Measurements from ENCODE around the gene RADX. TPM values are rescaled to one million over a fixed set of nuclear protein-coding genes. Genes with fewer than 3 reads are reported as not detected.

Gene RADX
- total and polyA plus RNA-seq, 2 of the 13 experiments (the other 11 are each of a cell fraction or from before 2014, with no cell fraction given) = 1.1 to 2.7 TPM

DNA sequence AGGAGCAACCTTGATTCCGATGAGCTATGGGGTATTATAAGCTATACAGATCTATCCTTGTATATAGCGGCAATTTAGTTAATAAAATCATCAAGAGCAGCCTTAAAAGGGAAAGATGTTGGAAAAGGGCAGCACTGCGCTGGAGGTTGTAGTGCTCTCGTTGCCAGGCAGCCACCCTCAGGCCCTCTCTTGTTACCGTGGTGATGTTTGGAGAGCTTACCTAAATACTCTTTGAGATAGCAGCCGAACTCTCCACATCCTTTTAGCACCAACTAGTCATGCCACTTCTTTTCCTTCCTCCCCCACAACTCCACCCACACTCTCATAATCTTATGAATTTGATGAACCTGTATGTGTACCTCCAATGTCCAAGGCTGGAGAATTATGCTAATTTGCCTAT is 3.8 kb upstream of the RADX start:
- no peaks in the 10 kb centered on the region for H3K9me3 ChIP-seq (ENCODE audit: low read length)
- no peak for FAIRE-seq

More for the DNA sequence above, 3.8 kb upstream of the RADX start:
- Histone ChIP-seq H3K27ac (ENCODE audit: extremely low read length, insufficient read depth, low read length) (no peak overlapping the region), H4K20me1 (ENCODE audit: insufficient read depth, low read length) (no peaks in the 10 kb centered on the region), H3K4me3 (replicated peaks in 1 of 3; ENCODE audit: insufficient read depth in 1 of 3, low read depth in 2 of 3, low read length in 3 of 3) (no peak overlapping the region), H2AFZ (ENCODE audit: low read length) (no peak overlapping the region), H3K79me2 (ENCODE audit: insufficient read depth, low read length) (no peaks in the 10 kb centered on the region), H3K9ac (ENCODE audit: insufficient read depth, low read depth, low read length) (no peak overlapping the region), H3K4me1 (ENCODE audit: insufficient read depth, low read length) (peaks cover 3% of the 10 kb centered on the region; the same call in 1 of the 2 replicates), H3K36me3 (replicated peaks in 1 of 2; ENCODE audit: control insufficient read depth in 1 of 2, insufficient read depth in 2 of 2, low read length in 2 of 2) (no peaks in the 10 kb centered on the region), H3K27me3 (ENCODE audit: control insufficient read depth in 1 of 2, insufficient read depth in 2 of 2, low read length in 2 of 2) (no peaks in the 10 kb centered on the region), H3K4me2 (ENCODE audit: low read depth, low read length) (no peak overlapping the region)
- TF ChIP-seq, protein P1, sequence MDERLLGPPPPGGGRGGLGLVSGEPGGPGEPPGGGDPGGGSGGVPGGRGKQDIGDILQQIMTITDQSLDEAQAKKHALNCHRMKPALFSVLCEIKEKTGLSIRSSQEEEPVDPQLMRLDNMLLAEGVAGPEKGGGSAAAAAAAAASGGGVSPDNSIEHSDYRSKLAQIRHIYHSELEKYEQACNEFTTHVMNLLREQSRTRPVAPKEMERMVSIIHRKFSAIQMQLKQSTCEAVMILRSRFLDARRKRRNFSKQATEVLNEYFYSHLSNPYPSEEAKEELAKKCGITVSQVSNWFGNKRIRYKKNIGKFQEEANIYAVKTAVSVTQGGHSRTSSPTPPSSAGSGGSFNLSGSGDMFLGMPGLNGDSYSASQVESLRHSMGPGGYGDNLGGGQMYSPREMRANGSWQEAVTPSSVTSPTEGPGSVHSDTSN (CRISPR knock-in tag; IDR thresholded peaks at IDR 0.05) = no peak
- TF ChIP-seq ZFP62 (CRISPR knock-in tag; IDR thresholded peaks at IDR 0.05) (no peak), SP4 (CRISPR knock-in tag; IDR thresholded peaks at IDR 0.05) (no peak), ZNF138 (CRISPR knock-in tag; IDR thresholded peaks at IDR 0.05; ENCODE audit: low read depth) (no peak), PITX1 (CRISPR knock-in tag; IDR thresholded peaks at IDR 0.05) (no peak), ZFYVE20 (CRISPR knock-in tag; IDR thresholded peaks at IDR 0.05; ENCODE audit: borderline replicate concordance, low read depth) (no peak), ZNF678 (CRISPR knock-in tag; IDR thresholded peaks at IDR 0.05) (no peak)
- TF ChIP-seq, protein P2, sequence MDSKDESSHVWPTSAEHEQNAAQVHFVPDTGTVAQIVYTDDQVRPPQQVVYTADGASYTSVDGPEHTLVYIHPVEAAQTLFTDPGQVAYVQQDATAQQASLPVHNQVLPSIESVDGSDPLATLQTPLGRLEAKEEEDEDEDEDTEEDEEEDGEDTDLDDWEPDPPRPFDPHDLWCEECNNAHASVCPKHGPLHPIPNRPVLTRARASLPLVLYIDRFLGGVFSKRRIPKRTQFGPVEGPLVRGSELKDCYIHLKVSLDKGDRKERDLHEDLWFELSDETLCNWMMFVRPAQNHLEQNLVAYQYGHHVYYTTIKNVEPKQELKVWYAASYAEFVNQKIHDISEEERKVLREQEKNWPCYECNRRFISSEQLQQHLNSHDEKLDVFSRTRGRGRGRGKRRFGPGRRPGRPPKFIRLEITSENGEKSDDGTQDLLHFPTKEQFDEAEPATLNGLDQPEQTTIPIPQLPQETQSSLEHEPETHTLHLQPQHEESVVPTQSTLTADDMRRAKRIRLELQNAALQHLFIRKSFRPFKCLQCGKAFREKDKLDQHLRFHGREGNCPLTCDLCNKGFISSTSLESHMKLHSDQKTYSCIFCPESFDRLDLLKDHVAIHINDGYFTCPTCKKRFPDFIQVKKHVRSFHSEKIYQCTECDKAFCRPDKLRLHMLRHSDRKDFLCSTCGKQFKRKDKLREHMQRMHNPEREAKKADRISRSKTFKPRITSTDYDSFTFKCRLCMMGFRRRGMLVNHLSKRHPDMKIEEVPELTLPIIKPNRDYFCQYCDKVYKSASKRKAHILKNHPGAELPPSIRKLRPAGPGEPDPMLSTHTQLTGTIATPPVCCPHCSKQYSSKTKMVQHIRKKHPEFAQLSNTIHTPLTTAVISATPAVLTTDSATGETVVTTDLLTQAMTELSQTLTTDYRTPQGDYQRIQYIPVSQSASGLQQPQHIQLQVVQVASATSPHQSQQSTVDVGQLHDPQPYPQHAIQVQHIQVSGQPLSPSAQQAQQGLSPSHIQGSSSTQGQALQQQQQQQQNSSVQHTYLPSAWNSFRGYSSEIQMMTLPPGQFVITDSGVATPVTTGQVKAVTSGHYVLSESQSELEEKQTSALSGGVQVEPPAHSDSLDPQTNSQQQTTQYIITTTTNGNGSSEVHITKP (CRISPR knock-in tag; IDR thresholded peaks at IDR 0.05; ENCODE audit: low read depth) = no peak
- TF ChIP-seq, protein P3, sequence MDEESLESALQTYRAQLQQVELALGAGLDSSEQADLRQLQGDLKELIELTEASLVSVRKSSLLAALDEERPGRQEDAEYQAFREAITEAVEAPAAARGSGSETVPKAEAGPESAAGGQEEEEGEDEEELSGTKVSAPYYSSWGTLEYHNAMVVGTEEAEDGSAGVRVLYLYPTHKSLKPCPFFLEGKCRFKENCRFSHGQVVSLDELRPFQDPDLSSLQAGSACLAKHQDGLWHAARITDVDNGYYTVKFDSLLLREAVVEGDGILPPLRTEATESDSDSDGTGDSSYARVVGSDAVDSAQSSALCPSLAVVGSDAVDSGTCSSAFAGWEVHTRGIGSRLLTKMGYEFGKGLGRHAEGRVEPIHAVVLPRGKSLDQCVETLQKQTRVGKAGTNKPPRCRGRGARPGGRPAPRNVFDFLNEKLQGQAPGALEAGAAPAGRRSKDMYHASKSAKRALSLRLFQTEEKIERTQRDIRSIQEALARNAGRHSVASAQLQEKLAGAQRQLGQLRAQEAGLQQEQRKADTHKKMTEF (CRISPR knock-in tag; IDR thresholded peaks at IDR 0.05) = no peak
- TF ChIP-seq, protein P4, sequence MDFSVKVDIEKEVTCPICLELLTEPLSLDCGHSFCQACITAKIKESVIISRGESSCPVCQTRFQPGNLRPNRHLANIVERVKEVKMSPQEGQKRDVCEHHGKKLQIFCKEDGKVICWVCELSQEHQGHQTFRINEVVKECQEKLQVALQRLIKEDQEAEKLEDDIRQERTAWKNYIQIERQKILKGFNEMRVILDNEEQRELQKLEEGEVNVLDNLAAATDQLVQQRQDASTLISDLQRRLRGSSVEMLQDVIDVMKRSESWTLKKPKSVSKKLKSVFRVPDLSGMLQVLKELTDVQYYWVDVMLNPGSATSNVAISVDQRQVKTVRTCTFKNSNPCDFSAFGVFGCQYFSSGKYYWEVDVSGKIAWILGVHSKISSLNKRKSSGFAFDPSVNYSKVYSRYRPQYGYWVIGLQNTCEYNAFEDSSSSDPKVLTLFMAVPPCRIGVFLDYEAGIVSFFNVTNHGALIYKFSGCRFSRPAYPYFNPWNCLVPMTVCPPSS (IDR thresholded peaks at IDR 0.05) = no peak
- no peak for DNase-seq (ENCODE audit: low spot score)
- no peak for ATAC-seq
- in situ Hi-C loops (cut with HindIII; ENCODE audit: extremely low pct_ligation_motif_present, low pct_unique_long_range_greater_than_20kb) = no loop called here
- ChIA-PET POLR2A (no interaction called here), CTCF (ENCODE audit: low intra/inter-chr PET ratio, low total read pairs) (no interaction called here)
- WGBS (ENCODE audit: low lambda C conversion rate) = 6% methylated on average over 3 of the region's 6 CpGs
- BruUV-seq (replicated peaks) = no TSS peak
- intact Hi-C loops (cut with micrococcal nuclease; ENCODE audit: unreplicated experiment) = no loop called here
